NCI-H82 (cell line): Measurements from ENCODE around the gene FAM3D.
A peak's percentile ranks its signal among the peaks of the same experiment; 100 is the strongest.

Source experiments
- DNase-seq: peaks from one replicate; lab custom pipeline; 2025; lab: John Stamatoyannopoulos, UW

FAM3D gene

GRCh38 chr3:58654466-58654865 lies 12.1 kb downstream of the FAM3D start:
- no peak for DNase-seq

GRCh38 chr3:58652624-58653023 lies 13.9 kb downstream of the FAM3D start:
- DNase-seq, result no peak

GRCh38 chr3:58651276-58651675 lies 15.3 kb downstream of the FAM3D start:
- DNase-seq, result no peak

GRCh38 chr3:58647381-58648141 lies 19.0 kb downstream of the FAM3D start:
- DNase-seq, result no peak

GRCh38 chr3:58646503-58646902 lies 20.1 kb downstream of the FAM3D start:
- DNase-seq, result no peak

- DNase-seq, result no peak
Measured at GRCh38 chr3:58645726-58646125, 20.8 kb downstream of the FAM3D start.

- no peak for DNase-seq
Measured at GRCh38 chr3:58642846-58643245, 23.7 kb downstream of the FAM3D start.

- peak; percentile 88 for DNase-seq
Measured at GRCh38 chr3:58640700-58641372, 25.7 kb downstream of the FAM3D start.

- no peak for DNase-seq
Measured at GRCh38 chr3:58639842-58640241, 26.7 kb downstream of the FAM3D start.

- no peak for DNase-seq
Measured at GRCh38 chr3:58639001-58639400, 27.6 kb downstream of the FAM3D start.

GRCh38 chr3:58638591-58638990 lies 28.0 kb downstream of the FAM3D start:
- DNase-seq, result no peak

GRCh38 chr3:58637509-58637908 lies 29.1 kb downstream of the FAM3D start:
- DNase-seq, result no peak

- DNase-seq, result peak; percentile 5
Measured at GRCh38 chr3:58635371-58636285, 30.9 kb downstream of the FAM3D start.

GRCh38 chr3:58633157-58633865 lies 33.3 kb downstream of the FAM3D start:
- DNase-seq, result no peak

GRCh38 chr3:58631742-58632141 lies 34.8 kb downstream of the FAM3D start:
- DNase-seq, result no peak

GRCh38 chr3:58630710-58631092 lies 35.9 kb downstream of the FAM3D start:
- no peak for DNase-seq

GRCh38 chr3:58630076-58630709 lies 36.4 kb downstream of the FAM3D start:
- DNase-seq, result peak; percentile 84

GRCh38 chr3:58629629-58630028 lies 36.9 kb downstream of the FAM3D start:
- no peak for DNase-seq

GRCh38 chr3:58628823-58629562 lies 37.6 kb downstream of the FAM3D start:
- DNase-seq, result no peak

- no peak for DNase-seq
Measured at GRCh38 chr3:58627941-58628340, 38.6 kb downstream of the FAM3D start.

- DNase-seq, result no peak
Measured at GRCh38 chr3:58627570-58627885, 39.0 kb downstream of the FAM3D start.
